Measurements from ENCODE around the gene GPR25.

The GPR25 gene

DNA sequence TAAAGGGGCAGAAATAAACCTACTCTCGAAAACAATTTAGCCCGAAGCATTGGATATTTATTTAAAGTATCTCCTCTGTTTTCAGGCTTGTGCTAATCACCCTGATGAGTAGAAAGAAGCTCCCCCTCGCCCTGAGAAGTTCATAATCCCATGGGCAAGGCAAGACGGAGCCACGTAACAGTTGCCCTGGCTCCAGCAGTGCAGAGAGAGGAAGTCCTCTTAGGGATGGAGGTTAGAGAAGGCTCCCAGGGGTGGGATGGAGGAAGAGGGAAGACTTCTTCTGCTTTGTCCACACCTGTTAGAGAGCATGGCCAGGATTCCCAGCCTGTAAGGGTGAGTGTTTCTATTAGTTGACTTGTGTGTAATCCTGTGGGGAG, 3.4 kb upstream of the GPR25 start:
- no peak overlapping the region for H3K27ac ChIP-seq
- H3K4me3 ChIP-seq (ENCODE audit: low read depth, low read length): no peak overlapping the region
- H2AFZ ChIP-seq: no peak overlapping the region
- peaks cover 6% of the 10 kb centered on the region for H3K4me1 ChIP-seq
- no peak overlapping the region for H3K9ac ChIP-seq
- peaks cover 4% of the 10 kb centered on the region for H3K27me3 ChIP-seq (ENCODE audit: control insufficient read depth, insufficient read depth, low read length)
- no peaks in the 10 kb centered on the region for H3K9me3 ChIP-seq (ENCODE audit: control insufficient read depth, low read length)
- TF ChIP-seq, protein P1, sequence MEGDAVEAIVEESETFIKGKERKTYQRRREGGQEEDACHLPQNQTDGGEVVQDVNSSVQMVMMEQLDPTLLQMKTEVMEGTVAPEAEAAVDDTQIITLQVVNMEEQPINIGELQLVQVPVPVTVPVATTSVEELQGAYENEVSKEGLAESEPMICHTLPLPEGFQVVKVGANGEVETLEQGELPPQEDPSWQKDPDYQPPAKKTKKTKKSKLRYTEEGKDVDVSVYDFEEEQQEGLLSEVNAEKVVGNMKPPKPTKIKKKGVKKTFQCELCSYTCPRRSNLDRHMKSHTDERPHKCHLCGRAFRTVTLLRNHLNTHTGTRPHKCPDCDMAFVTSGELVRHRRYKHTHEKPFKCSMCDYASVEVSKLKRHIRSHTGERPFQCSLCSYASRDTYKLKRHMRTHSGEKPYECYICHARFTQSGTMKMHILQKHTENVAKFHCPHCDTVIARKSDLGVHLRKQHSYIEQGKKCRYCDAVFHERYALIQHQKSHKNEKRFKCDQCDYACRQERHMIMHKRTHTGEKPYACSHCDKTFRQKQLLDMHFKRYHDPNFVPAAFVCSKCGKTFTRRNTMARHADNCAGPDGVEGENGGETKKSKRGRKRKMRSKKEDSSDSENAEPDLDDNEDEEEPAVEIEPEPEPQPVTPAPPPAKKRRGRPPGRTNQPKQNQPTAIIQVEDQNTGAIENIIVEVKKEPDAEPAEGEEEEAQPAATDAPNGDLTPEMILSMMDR (IDR thresholded peaks at IDR 0.05): no peak
- H3K36me3 ChIP-seq (ENCODE audit: control insufficient read depth, insufficient read depth, low read length): no peaks in the 10 kb centered on the region
- no peaks in the 10 kb centered on the region for H3K79me2 ChIP-seq
- H3K4me2 ChIP-seq (ENCODE audit: low read length): no peak overlapping the region

DNA sequence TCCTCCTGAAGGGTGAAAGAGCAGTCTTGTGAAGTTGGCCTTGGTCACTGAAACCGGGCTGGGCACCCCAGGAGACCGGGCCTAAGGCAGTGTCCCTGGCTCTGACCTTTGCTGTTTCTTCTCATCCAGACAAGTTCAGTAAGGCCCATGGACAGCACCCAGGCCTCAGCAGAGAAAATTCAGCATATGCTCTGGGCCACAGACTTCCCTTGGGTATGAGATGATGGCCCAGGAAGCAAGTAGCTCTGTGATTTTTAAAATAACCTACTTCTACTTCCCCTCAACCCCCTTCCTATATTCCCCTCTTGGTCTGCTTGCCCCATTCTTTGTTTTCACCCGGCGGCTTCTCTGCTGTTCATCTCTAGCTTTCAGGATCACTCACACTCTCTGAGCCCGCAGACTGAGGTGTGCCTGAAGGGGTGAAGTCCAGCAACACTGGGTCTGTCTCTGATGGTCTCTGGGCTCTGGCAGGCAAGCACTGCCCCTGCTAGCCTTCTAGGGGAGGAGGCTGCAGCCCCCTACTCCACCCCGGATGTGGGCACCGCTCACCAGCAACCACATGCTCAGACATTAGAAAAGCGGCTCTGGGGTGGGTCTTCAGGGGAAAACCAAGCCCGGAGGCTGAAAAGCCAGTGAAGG, 2.9 kb upstream of the GPR25 start:
- no peak overlapping the region for H3K4me3 ChIP-seq (ENCODE audit: low read depth, low read length)
- no peak overlapping the region for H3K4me2 ChIP-seq (ENCODE audit: low read length)
- no peak overlapping the region for H3K27ac ChIP-seq
- H3K27me3 ChIP-seq (ENCODE audit: control insufficient read depth, insufficient read depth, low read length): peaks cover 4% of the 10 kb centered on the region
- peaks cover 6% of the 10 kb centered on the region for H3K4me1 ChIP-seq
- no peaks in the 10 kb centered on the region for H3K79me2 ChIP-seq
- TF ChIP-seq, protein P1 (IDR thresholded peaks at IDR 0.05): no peak
- no peak overlapping the region for H3K9ac ChIP-seq
- no peaks in the 10 kb centered on the region for H3K9me3 ChIP-seq (ENCODE audit: control insufficient read depth, low read length)
- H2AFZ ChIP-seq: no peak overlapping the region
- H3K36me3 ChIP-seq (ENCODE audit: control insufficient read depth, insufficient read depth, low read length): no peaks in the 10 kb centered on the region

DNA sequence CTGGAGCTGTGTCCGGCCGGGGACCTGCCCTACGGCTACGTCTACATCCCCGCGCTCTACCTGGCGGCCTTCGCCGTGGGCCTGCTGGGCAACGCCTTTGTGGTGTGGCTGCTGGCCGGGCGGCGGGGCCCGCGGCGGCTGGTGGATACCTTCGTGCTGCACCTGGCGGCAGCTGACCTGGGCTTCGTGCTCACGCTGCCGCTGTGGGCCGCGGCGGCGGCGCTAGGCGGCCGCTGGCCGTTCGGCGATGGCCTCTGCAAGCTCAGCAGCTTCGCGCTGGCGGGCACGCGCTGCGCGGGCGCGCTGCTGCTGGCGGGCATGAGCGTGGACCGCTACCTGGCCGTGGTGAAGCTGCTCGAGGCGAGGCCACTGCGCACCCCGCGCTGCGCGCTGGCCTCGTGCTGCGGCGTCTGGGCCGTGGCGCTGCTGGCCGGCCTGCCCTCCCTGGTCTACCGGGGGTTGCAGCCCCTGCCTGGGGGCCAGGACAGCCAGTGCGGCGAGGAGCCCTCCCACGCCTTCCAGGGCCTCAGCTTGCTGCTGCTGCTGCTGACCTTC, 412 bp downstream of the GPR25 start:
- H3K4me3 ChIP-seq (ENCODE audit: low read depth, low read length): no peak overlapping the region
- H2AFZ ChIP-seq: no peak overlapping the region
- H3K4me2 ChIP-seq (ENCODE audit: low read length): no peak overlapping the region
- H3K4me1 ChIP-seq: no peaks in the 10 kb centered on the region
- H3K9ac ChIP-seq: no peak overlapping the region
- no peaks in the 10 kb centered on the region for H3K36me3 ChIP-seq (ENCODE audit: control insufficient read depth, insufficient read depth, low read length)
- peaks cover 4% of the 10 kb centered on the region for H3K27me3 ChIP-seq (ENCODE audit: control insufficient read depth, insufficient read depth, low read length)
- no peaks in the 10 kb centered on the region for H3K79me2 ChIP-seq
- no peak overlapping the region for H3K27ac ChIP-seq
- TF ChIP-seq, protein P1 (IDR thresholded peaks at IDR 0.05): no peak
- no peaks in the 10 kb centered on the region for H3K9me3 ChIP-seq (ENCODE audit: control insufficient read depth, low read length)

DNA sequence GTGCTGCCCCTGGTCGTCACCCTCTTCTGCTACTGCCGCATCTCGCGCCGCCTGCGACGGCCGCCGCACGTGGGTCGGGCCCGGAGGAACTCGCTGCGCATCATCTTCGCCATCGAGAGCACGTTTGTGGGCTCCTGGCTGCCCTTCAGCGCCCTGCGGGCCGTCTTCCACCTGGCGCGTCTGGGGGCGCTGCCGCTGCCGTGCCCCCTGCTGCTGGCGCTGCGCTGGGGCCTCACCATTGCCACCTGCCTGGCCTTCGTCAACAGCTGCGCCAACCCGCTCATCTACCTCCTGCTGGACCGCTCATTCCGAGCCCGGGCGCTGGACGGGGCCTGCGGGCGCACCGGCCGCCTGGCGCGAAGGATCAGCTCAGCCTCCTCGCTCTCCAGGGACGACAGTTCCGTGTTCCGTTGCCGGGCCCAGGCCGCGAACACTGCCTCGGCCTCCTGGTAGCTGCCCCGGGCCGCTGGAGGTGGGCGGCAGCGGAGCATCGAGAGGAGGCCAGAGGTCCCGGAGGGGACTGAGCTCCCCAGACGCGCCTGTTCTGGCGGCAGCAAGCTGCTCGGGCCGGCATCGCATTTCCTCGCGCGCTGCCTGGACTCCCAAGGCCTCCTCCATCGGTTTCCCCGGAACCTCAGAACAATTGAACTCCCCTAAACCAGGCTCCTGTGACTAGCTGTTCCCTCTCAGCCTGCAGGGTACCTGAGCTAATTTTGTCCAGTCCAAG, 1.1 kb downstream of the GPR25 start:
- no peaks in the 10 kb centered on the region for H3K79me2 ChIP-seq
- no peak overlapping the region for H3K4me3 ChIP-seq (ENCODE audit: low read depth, low read length)
- H3K4me2 ChIP-seq (ENCODE audit: low read length): no peak overlapping the region
- H2AFZ ChIP-seq: no peak overlapping the region
- H3K27me3 ChIP-seq (ENCODE audit: control insufficient read depth, insufficient read depth, low read length): peaks cover 4% of the 10 kb centered on the region
- H3K9me3 ChIP-seq (ENCODE audit: control insufficient read depth, low read length): no peaks in the 10 kb centered on the region
- H3K9ac ChIP-seq: no peak overlapping the region
- no peaks in the 10 kb centered on the region for H3K4me1 ChIP-seq
- H3K27ac ChIP-seq: no peak overlapping the region
- TF ChIP-seq, protein P1 (IDR thresholded peaks at IDR 0.05): no peak
- H3K36me3 ChIP-seq (ENCODE audit: control insufficient read depth, insufficient read depth, low read length): no peaks in the 10 kb centered on the region
